Uterus (tissue), 2 donors: ENCODE data around the gene VNN1.

Source experiments
- CTCF ChIP-seq, 4 experiments: fragments of 200-600 bp in 2 of 4; fragments of 450-650 bp in 2 of 4; sonication (generic) in 2 of 4; IDR thresholded peaks; one replicate each; pipeline ENCODE4 v1.5.1; 2016 to 2019; ENCODE audit warnings: antibody characterized with exemption in 4 of 4, mild to moderate bottlenecking in 2 of 4, moderate library complexity in 1 of 4
- POLR2A ChIP-seq, 2 donors: fragments of 450-650 bp; IDR thresholded peaks; one replicate each; pipeline ENCODE4 v1.6.1; 2016; ENCODE audit warnings: antibody characterized with exemption in 2 of 2, mild to moderate bottlenecking in 1 of 2, moderate library complexity in 1 of 2

DNA sequence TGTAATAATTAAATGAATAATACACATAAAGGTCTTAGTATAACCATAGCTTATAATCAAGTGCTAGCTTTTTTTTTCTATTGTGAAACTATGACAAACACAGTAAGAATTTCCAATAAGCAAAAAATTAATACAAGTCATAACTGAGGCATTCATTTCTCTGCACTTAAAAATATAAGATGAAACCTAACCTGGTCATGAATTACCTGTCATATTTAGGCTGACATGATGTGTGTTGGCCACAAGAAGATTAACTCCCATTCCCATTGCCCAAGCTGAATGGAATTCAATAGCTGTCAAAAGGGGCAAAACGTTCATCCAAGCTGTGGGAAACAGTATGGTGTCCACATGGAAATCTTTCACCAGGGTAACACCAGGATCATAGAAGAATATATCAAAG is 38.4 kb upstream of the VNN1 start:
- TF ChIP-seq CTCF (IDR thresholded peaks at IDR 0.05) (no peak), POLR2A (IDR thresholded peaks at IDR 0.05) (no peak)
